Heart left ventricle (tissue), 13 donors: ENCODE data around the gene PTK6.

Source experiments
- POLR2A ChIP-seq, 2 donors: fragments of 450-650 bp; IDR thresholded peaks; one replicate each; pipeline ENCODE4 v1.6.1; 2017; ENCODE audit warnings: antibody characterized with exemption in 2 of 2, mild to moderate bottlenecking in 2 of 2, moderate library complexity in 2 of 2
- TF ChIP-seq, protein P1 (sequence below), 12 donors: fragments of 200-600 bp; sonication (generic) in 4 of 12; IDR thresholded peaks; one replicate each; pipeline versions ENCODE4 v1.5.0 to v1.8.0; 2018 to 2022; ENCODE audit warnings: antibody characterized with exemption in 12 of 12, mild to moderate bottlenecking in 5 of 12
- donor health status: ischemic (EF 13 %, LVEDD 7.1; RV severe dilation, severe dysfunction).
- donor health status: DM: no; HTN: yes; CAD: no.
- donor health status: DM: no; HTN: no; CAD: no.
- donor health status: ischemic (EF 25% LVEDD 6.9; RV normal size, moderate dysfunction).
- donor health status: ischemic (EF 25% LVEDD 5.7; RV mildly dilated, moderate dysfunction).
- donor health status: ischemic (EF 35%, LVEDD 5.7; RV mildly dilated, moderate dysfunction).
- donor health status: nonischemic (EF 11% LVEDD 7.7; RV severe dilation, severe dysfunction).
- donor health status: DM: yes; HTN: yes; CAD: no.
- donor health status: PGD.
- donor health status: ischemic (EF 29% LVEDD 5.4; RV normal size, mild dysfunction).
- donor health status: nonischemic (EF 23%, LVEDD 6.1; RV moderate dilation, normal function).

DNA sequence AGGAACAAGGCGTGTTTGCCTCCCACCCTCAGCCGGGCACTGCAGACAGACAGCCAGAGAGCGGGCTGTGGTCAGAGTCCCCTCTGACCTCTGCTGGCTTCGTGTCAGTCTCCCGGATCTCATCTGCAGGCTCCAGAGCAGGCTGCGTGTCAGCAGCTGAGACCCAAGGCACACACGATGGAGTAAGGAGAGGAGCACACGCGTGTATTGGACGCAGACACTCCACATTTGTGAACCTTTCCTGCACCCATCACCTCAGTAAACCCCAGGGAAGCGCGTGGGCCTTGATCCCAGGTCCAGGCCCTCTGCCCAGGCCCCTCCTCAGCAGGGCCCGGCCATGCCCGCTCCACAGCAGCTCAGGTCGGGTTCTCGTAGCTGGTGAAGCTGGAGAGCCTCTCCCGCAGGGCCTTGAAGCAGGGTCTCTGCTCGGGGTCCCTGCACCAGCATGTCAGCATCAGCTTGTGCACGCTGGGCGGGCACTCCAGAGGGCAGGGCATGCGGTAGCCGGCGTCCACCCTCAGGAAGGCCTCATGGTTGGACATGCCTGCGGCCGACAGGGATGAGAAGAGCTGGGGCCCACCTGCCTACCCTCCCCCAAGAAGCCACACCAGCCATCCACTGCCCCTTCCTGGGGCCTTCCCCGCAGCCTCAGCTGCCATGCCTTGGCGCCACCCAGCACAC, 7.9 kb downstream of the PTK6 start:
- TF ChIP-seq, protein P1, sequence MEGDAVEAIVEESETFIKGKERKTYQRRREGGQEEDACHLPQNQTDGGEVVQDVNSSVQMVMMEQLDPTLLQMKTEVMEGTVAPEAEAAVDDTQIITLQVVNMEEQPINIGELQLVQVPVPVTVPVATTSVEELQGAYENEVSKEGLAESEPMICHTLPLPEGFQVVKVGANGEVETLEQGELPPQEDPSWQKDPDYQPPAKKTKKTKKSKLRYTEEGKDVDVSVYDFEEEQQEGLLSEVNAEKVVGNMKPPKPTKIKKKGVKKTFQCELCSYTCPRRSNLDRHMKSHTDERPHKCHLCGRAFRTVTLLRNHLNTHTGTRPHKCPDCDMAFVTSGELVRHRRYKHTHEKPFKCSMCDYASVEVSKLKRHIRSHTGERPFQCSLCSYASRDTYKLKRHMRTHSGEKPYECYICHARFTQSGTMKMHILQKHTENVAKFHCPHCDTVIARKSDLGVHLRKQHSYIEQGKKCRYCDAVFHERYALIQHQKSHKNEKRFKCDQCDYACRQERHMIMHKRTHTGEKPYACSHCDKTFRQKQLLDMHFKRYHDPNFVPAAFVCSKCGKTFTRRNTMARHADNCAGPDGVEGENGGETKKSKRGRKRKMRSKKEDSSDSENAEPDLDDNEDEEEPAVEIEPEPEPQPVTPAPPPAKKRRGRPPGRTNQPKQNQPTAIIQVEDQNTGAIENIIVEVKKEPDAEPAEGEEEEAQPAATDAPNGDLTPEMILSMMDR (IDR thresholded peaks at IDR 0.05), result no peak
- TF ChIP-seq POLR2A (IDR thresholded peaks at IDR 0.05), result no peak
